ENCODE results near the gene FGFR4.

FGFR4 gene

GRCh38 chr5:177105691-177106476 is 19.2 kb downstream of the FGFR4 start:
- no peak for TF ChIP-seq CTCF (IDR thresholded peaks at IDR 0.05; ENCODE audit: extremely low read depth, missing control alignments)
- no peak for DNase-seq (ENCODE audit: low spot score)

- no peak for DNase-seq (ENCODE audit: low spot score)
- TF ChIP-seq CTCF (IDR thresholded peaks at IDR 0.05; ENCODE audit: extremely low read depth, missing control alignments), result no peak
Measured at GRCh38 chr5:177107159-177107558, 20.4 kb downstream of the FGFR4 start.

GRCh38 chr5:177109810-177110209 is 23.1 kb downstream of the FGFR4 start:
- no peak for TF ChIP-seq CTCF (IDR thresholded peaks at IDR 0.05; ENCODE audit: extremely low read depth, missing control alignments)
- DNase-seq (ENCODE audit: low spot score), result no peak

GRCh38 chr5:177111720-177112394 is 25.1 kb downstream of the FGFR4 start:
- peak; percentile 84 for DNase-seq (ENCODE audit: low spot score)
- peak; percentile 91 for TF ChIP-seq CTCF (IDR thresholded peaks at IDR 0.05; ENCODE audit: extremely low read depth, missing control alignments)

GRCh38 chr5:177112589-177113220 is 26.0 kb downstream of the FGFR4 start:
- no peak for DNase-seq (ENCODE audit: low spot score)
- TF ChIP-seq CTCF (IDR thresholded peaks at IDR 0.05; ENCODE audit: extremely low read depth, missing control alignments), result no peak

GRCh38 chr5:177113566-177114424 is 27.1 kb downstream of the FGFR4 start:
- peak; percentile 98 for TF ChIP-seq CTCF (IDR thresholded peaks at IDR 0.05; ENCODE audit: extremely low read depth, missing control alignments)
- DNase-seq (ENCODE audit: low spot score), result peak; percentile 94

Data from GM20000 (cell line).